K562 (cell line): ENCODE results near the gene IL1F10. TPM values are rescaled to one million over a fixed set of nuclear protein-coding genes. Genes with fewer than 3 reads are reported as not detected.
A peak's percentile ranks its signal among the peaks of the same experiment; 100 is the strongest.

ENCODE experiments used
- ATAC-seq: fragments of 200-7000 bp; cut with Tn5 transposase; 3 replicates; pipeline ENCODE4 v1.9.1; 2020; ENCODE audit warnings: moderate library complexity
- BruUV-seq: library from RNA; stranded (reverse); fragments of 400-500 nt; replicated peaks from 2 replicates; lab custom pipeline; 2021; lab: Mats Ljungman, UMichigan
- CTCF ChIA-PET: fragments of 300-600 bp; formaldehyde crosslinking; extraction: SDS; loops from one replicate; lab custom pipeline; 2021; ENCODE audit warnings: low intra/inter-chr PET ratio; lab: Yijun Ruan, JAX
- POLR2A ChIA-PET: fragments of 300-600, 350-650 bp; sonication (Branson Sonifier 250); formaldehyde crosslinking; extraction: SDS; loops from one replicate; lab custom pipeline; 2021; ENCODE audit warnings: antibody characterized with exemption, inconsistent platforms; lab: Yijun Ruan, JAX
- DNase-seq, 4 experiments: peaks; one replicate each; pipeline versions ENCODE4 v3.0.0 to v3.0.0-alpha.2; 2011 to 2018; ENCODE audit warnings: low spot score in 3 of 4, mixed read lengths in 3 of 4; ENCODE audit errors: extremely low read depth in 1 of 4
- FAIRE-seq: peaks from 2 replicates; lab custom pipeline; 2011; peaks lifted over from hg19 to GRCh38; lab: Jason Lieb, UNC
- H2AFZ ChIP-seq: 2 replicates; pipeline ENCODE4 v1.6.0; 2011; ENCODE audit warnings: low read depth, low read length, control low read depth, inconsistent platforms
- H3K27ac ChIP-seq: fragments of 200-600 bp; 3 replicates; pipeline ENCODE4 v1.8.0; 2011; ENCODE audit warnings: low read depth, mild to moderate bottlenecking, control low read depth, inconsistent platforms, low read length, moderate library complexity, mixed read lengths; ENCODE audit errors: extremely low read depth
- H3K27me3 ChIP-seq, 2 experiments: fragments of 300-600 bp in 1 of 2; 2 replicates in 1 of 2; 3 replicates in 1 of 2; pipeline versions ENCODE4 v1.6.0 to v1.8.0; 2011; ENCODE audit warnings: inconsistent platforms in 2 of 2, low read length in 2 of 2, mild to moderate bottlenecking in 1 of 2, mixed read lengths in 1 of 2, moderate library complexity in 1 of 2; ENCODE audit not compliant: control insufficient read depth in 2 of 2, insufficient read depth in 2 of 2
- H3K36me3 ChIP-seq: fragments of 300-600 bp; 3 replicates; pipeline ENCODE4 v1.8.0; 2011; ENCODE audit warnings: mild to moderate bottlenecking, low read length, inconsistent platforms; ENCODE audit not compliant: control insufficient read depth, insufficient read depth
- H3K4me1 ChIP-seq, 2 experiments: fragments of 200-600 bp in 1 of 2; replicated peaks in 1 of 2; 2 replicates in 1 of 2; 3 replicates in 1 of 2; pipeline versions ENCODE4 v1.5.1 to v1.8.0; 2011; ENCODE audit warnings: inconsistent platforms in 2 of 2, low read length in 2 of 2, mild to moderate bottlenecking in 1 of 2, mixed read lengths in 1 of 2, moderate library complexity in 1 of 2; ENCODE audit not compliant: control insufficient read depth in 2 of 2, insufficient read depth in 2 of 2
- H3K4me2 ChIP-seq: 2 replicates; pipeline ENCODE4 v1.6.1; 2011; ENCODE audit warnings: low read length, control low read depth, inconsistent platforms, mixed read lengths; ENCODE audit not compliant: insufficient read depth
- H3K4me3 ChIP-seq: fragments of 200-600 bp; sonication (generic), shearing (Covaris generic); 2 replicates; pipeline ENCODE4 v1.5.1; 2016; ENCODE audit warnings: control low read depth, inconsistent platforms
- H3K79me2 ChIP-seq: fragments of 200-600 bp; 3 replicates; pipeline ENCODE4 v1.8.0; 2011; ENCODE audit warnings: low read length, inconsistent platforms; ENCODE audit not compliant: control insufficient read depth, insufficient read depth
- H3K9ac ChIP-seq, 2 experiments: 2 replicates each; pipeline versions ENCODE4 v1.6.0 to v1.6.1; 2011; ENCODE audit warnings: low read depth in 2 of 2, low read length in 2 of 2, control low read depth in 1 of 2, inconsistent platforms in 1 of 2, mild to moderate bottlenecking in 1 of 2, mixed read lengths in 1 of 2; ENCODE audit not compliant: insufficient read depth in 1 of 2
- H3K9me1 ChIP-seq: one replicate; pipeline ENCODE4 v1.6.0; 2011; ENCODE audit warnings: inconsistent platforms, mild to moderate bottlenecking, low read length, moderate library complexity; ENCODE audit not compliant: control insufficient read depth, insufficient read depth
- H3K9me3 ChIP-seq: replicated peaks from 2 replicates; pipeline ENCODE4 v1.5.1; 2011; ENCODE audit warnings: low read depth, low read length, inconsistent platforms; ENCODE audit not compliant: control insufficient read depth, insufficient read depth
- H4K20me1 ChIP-seq: replicated peaks from 2 replicates; pipeline ENCODE4 v1.6.1; 2011; ENCODE audit warnings: low read length, inconsistent platforms, mixed read lengths; ENCODE audit not compliant: control insufficient read depth, insufficient read depth
- EGR1 ChIP-seq: fragments of 450-650 bp; conservative IDR thresholded peaks from 2 replicates; pipeline ENCODE4 v1.6.1; 2017; ENCODE audit warnings: mild to moderate bottlenecking
- WGBS: fragments of 100-300 bp; shearing (Covaris generic); methylation state at CpG from one replicate; pipeline ENCODE4 v1.1.6; 2016; ENCODE audit warnings: low coverage, mixed read lengths; ENCODE audit not compliant: insufficient coverage; ENCODE audit errors: missing lambda C conversion rate; 5-methylcytosine and 5-hydroxymethylcytosine counted together
- in situ Hi-C: fragments of 300-500 bp; cut with MboI; formaldehyde crosslinking; loops from 4 replicates; pipeline ENCODE4 v1.15.0; 2018; ENCODE audit warnings: inconsistent platforms, mixed read lengths
- intact Hi-C: fragments of 100-400 bp; cut with micrococcal nuclease; formaldehyde crosslinking; loops from 2 replicates; pipeline ENCODE4 v1.14.2; 2022
- polyA plus RNA-seq, 8 experiments: library from polyadenylated mRNA; depleted of rRNA in 4 of 8; stranded (reverse) in 5 of 8; unstranded in 3 of 8; fragments of >200 nt; fragmentation: Nextera tagmentation in 2 of 8; fragmentation: Illumina TruSeq in 1 of 8; extraction: Ambion mirVana in 2 of 8; extraction: Trizol in 1 of 8; gene quantifications; 2 replicates each; pipeline versions ENCODE4 v1.2.1 to v1.2.3, GENCODE V29; 2011 to 2014; ENCODE audit warnings: inconsistent platforms in 1 of 8, missing spikeins in 1 of 8
- total RNA-seq, 7 experiments: library from RNA; depleted of rRNA in 6 of 7; stranded (reverse); fragments of >200 nt in 6 of 7; fragmentation: Illumina TruSeq in 2 of 7; extraction: Trizol in 2 of 7; gene quantifications; 2 replicates each; pipeline versions ENCODE4 v1.2.1 to v1.2.3, GENCODE V29; 2011 to 2021; ENCODE audit warnings: low replicate concordance in 1 of 7
- TF ChIP-seq, protein P1 (sequence below): fragments of 450-650 bp; IDR thresholded peaks from 2 replicates; pipeline ENCODE4 v1.6.1; 2016; ENCODE audit warnings: mild to moderate bottlenecking, moderate library complexity

IL1F10 gene
- total and polyA plus RNA-seq, 9 of the 15 experiments (the other 6 are each of a cell fraction or from before 2014, with no cell fraction given) = not detected

DNA sequence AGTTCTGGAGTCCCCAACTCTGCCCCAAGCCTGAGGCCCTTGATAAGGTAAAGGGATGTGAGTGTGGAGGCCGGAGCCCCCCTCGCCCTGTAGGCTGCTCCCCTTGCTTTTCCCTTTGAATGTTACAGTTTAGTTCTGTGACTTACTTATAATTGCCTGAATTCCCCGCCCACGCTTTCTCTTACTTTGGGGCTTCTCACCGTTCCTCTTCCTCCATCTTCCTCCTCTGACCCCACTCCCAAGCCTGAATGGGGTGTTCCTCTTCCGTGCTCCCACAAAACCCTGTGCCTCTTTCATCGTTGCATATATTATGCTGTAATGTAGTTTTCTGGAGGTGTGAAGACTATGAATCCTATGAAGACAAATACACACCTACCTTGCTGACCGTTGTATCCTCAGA lies 44.7 kb downstream of the IL1F10 start:
- WGBS = 11% methylated on average over 8 of the region's 8 CpGs
- H3K4me3 ChIP-seq = no peak overlapping the region
- no peak overlapping the region for H3K27ac ChIP-seq
- no peaks in the 10 kb centered on the region for H3K36me3 ChIP-seq
- FAIRE-seq (no peak), DNase-seq (no peak), ATAC-seq (no peak)
- H3K4me2 ChIP-seq = no peak overlapping the region
- intact Hi-C loops (no loop called here), in situ Hi-C loops (no loop called here)
- H3K79me2 ChIP-seq = no peaks in the 10 kb centered on the region
- H3K9ac ChIP-seq = no peak overlapping the region
- H3K9me3 ChIP-seq = no peaks in the 10 kb centered on the region
- peak overlapping the region; percentile 61; the same call in 1 of the 2 replicates for H2AFZ ChIP-seq
- ChIA-PET POLR2A (no interaction called here), CTCF (no interaction called here)
- H3K27me3 ChIP-seq = peaks cover 0 to 6% of the 10 kb centered on the region in 2 experiments; a peak in 3 of 5 replicates
- H3K9me1 ChIP-seq = no peaks in the 10 kb centered on the region
- no peaks in the 10 kb centered on the region for H4K20me1 ChIP-seq
- no TSS peak for BruUV-seq
- TF ChIP-seq, protein P1, sequence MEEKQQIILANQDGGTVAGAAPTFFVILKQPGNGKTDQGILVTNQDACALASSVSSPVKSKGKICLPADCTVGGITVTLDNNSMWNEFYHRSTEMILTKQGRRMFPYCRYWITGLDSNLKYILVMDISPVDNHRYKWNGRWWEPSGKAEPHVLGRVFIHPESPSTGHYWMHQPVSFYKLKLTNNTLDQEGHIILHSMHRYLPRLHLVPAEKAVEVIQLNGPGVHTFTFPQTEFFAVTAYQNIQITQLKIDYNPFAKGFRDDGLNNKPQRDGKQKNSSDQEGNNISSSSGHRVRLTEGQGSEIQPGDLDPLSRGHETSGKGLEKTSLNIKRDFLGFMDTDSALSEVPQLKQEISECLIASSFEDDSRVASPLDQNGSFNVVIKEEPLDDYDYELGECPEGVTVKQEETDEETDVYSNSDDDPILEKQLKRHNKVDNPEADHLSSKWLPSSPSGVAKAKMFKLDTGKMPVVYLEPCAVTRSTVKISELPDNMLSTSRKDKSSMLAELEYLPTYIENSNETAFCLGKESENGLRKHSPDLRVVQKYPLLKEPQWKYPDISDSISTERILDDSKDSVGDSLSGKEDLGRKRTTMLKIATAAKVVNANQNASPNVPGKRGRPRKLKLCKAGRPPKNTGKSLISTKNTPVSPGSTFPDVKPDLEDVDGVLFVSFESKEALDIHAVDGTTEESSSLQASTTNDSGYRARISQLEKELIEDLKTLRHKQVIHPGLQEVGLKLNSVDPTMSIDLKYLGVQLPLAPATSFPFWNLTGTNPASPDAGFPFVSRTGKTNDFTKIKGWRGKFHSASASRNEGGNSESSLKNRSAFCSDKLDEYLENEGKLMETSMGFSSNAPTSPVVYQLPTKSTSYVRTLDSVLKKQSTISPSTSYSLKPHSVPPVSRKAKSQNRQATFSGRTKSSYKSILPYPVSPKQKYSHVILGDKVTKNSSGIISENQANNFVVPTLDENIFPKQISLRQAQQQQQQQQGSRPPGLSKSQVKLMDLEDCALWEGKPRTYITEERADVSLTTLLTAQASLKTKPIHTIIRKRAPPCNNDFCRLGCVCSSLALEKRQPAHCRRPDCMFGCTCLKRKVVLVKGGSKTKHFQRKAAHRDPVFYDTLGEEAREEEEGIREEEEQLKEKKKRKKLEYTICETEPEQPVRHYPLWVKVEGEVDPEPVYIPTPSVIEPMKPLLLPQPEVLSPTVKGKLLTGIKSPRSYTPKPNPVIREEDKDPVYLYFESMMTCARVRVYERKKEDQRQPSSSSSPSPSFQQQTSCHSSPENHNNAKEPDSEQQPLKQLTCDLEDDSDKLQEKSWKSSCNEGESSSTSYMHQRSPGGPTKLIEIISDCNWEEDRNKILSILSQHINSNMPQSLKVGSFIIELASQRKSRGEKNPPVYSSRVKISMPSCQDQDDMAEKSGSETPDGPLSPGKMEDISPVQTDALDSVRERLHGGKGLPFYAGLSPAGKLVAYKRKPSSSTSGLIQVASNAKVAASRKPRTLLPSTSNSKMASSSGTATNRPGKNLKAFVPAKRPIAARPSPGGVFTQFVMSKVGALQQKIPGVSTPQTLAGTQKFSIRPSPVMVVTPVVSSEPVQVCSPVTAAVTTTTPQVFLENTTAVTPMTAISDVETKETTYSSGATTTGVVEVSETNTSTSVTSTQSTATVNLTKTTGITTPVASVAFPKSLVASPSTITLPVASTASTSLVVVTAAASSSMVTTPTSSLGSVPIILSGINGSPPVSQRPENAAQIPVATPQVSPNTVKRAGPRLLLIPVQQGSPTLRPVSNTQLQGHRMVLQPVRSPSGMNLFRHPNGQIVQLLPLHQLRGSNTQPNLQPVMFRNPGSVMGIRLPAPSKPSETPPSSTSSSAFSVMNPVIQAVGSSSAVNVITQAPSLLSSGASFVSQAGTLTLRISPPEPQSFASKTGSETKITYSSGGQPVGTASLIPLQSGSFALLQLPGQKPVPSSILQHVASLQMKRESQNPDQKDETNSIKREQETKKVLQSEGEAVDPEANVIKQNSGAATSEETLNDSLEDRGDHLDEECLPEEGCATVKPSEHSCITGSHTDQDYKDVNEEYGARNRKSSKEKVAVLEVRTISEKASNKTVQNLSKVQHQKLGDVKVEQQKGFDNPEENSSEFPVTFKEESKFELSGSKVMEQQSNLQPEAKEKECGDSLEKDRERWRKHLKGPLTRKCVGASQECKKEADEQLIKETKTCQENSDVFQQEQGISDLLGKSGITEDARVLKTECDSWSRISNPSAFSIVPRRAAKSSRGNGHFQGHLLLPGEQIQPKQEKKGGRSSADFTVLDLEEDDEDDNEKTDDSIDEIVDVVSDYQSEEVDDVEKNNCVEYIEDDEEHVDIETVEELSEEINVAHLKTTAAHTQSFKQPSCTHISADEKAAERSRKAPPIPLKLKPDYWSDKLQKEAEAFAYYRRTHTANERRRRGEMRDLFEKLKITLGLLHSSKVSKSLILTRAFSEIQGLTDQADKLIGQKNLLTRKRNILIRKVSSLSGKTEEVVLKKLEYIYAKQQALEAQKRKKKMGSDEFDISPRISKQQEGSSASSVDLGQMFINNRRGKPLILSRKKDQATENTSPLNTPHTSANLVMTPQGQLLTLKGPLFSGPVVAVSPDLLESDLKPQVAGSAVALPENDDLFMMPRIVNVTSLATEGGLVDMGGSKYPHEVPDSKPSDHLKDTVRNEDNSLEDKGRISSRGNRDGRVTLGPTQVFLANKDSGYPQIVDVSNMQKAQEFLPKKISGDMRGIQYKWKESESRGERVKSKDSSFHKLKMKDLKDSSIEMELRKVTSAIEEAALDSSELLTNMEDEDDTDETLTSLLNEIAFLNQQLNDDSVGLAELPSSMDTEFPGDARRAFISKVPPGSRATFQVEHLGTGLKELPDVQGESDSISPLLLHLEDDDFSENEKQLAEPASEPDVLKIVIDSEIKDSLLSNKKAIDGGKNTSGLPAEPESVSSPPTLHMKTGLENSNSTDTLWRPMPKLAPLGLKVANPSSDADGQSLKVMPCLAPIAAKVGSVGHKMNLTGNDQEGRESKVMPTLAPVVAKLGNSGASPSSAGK = no peak
- peak; percentile 67 for TF ChIP-seq EGR1
- TF ChIP-seq, all 486 proteins: peak for 1
- peaks cover under 1 to 6% of the 10 kb centered on the region in 2 experiments; a peak in 4 of 5 replicates for H3K4me1 ChIP-seq
